ENCODE measurements around the gene GORAB.

Gene GORAB

GRCh38 chr1:170531758-170532657 lies at the start of gene GORAB:
GORAB (plus strand) TSS chr1:170532166; CDS start chr1:170532224, 58 bp downstream.
- DNase-seq: peak; percentile 65

GRCh38 chr1:170483051-170483450 lies 48.9 kb upstream of the GORAB start:
- DNase-seq: no peak

- no peak for DNase-seq
Observed at GRCh38 chr1:170487503-170487902, 44.5 kb upstream of the GORAB start.

- no peak for DNase-seq
Observed at GRCh38 chr1:170491291-170491690, 40.7 kb upstream of the GORAB start.

GRCh38 chr1:170494369-170494768 lies 37.6 kb upstream of the GORAB start:
- no peak for DNase-seq

- DNase-seq: no peak
Observed at GRCh38 chr1:170495006-170495405, 37.0 kb upstream of the GORAB start.

- no peak for DNase-seq
Observed at GRCh38 chr1:170498876-170499275, 33.1 kb upstream of the GORAB start.

GRCh38 chr1:170503665-170504064 lies 28.3 kb upstream of the GORAB start:
- DNase-seq: no peak

GRCh38 chr1:170510163-170510562 lies 21.8 kb upstream of the GORAB start:
- no peak for DNase-seq

GRCh38 chr1:170511038-170511437 lies 20.9 kb upstream of the GORAB start:
- DNase-seq: no peak

GRCh38 chr1:170513138-170513537 lies 18.8 kb upstream of the GORAB start:
- DNase-seq: no peak

- no peak for DNase-seq
Observed at GRCh38 chr1:170518185-170518834, 13.7 kb upstream of the GORAB start.

- no peak for DNase-seq
Observed at GRCh38 chr1:170518965-170519364, 13.0 kb upstream of the GORAB start.

GRCh38 chr1:170520601-170521000 lies 11.4 kb upstream of the GORAB start:
- DNase-seq: no peak

- no peak for DNase-seq
Observed at GRCh38 chr1:170521818-170522217, 10.1 kb upstream of the GORAB start.

- DNase-seq: no peak
Observed at GRCh38 chr1:170530972-170531757, 801 bp upstream of the GORAB start.

GRCh38 chr1:170533298-170533697 lies 1.3 kb downstream of the GORAB start:
- DNase-seq: no peak

GRCh38 chr1:170534626-170535147 lies 2.7 kb downstream of the GORAB start:
- DNase-seq: no peak

- no peak for DNase-seq
Observed at GRCh38 chr1:170535418-170535817, 3.5 kb downstream of the GORAB start.

GRCh38 chr1:170536924-170537551 lies 5.1 kb downstream of the GORAB start:
- DNase-seq: no peak

GRCh38 chr1:170537798-170538503 lies 6.0 kb downstream of the GORAB start:
- DNase-seq: no peak

GRCh38 chr1:170538687-170539086 lies 6.7 kb downstream of the GORAB start:
- no peak for DNase-seq

Measured in NCI-H524 treated with DMSO at 0.1 percent for 48 hours (cell line).